Tibial nerve (tissue), 4 donors: Measurements from ENCODE around the gene FXYD2. TPM values are rescaled to one million over a fixed set of nuclear protein-coding genes. Genes with fewer than 3 reads are reported as not detected.

ENCODE experiments used
- DNase-seq, 2 donors: peaks; one replicate each; pipeline ENCODE4 v3.0.0-alpha.2; 2019; ENCODE audit warnings: low spot score in 2 of 2
- H3K27ac ChIP-seq, 4 donors: fragments of 200-600 bp; sonication (generic) in 3 of 4; one replicate each; pipeline ENCODE4 v1.5.1; 2017 to 2019; ENCODE audit warnings: mild to moderate bottlenecking in 1 of 4
- H3K27me3 ChIP-seq, 2 donors: fragments of 200-600 bp; sonication (generic) in 1 of 2; one replicate each; pipeline versions ENCODE4 v1.5.1 to v1.6.0; 2017 to 2019
- H3K36me3 ChIP-seq, 3 donors: fragments of 200-600 bp; sonication (generic); one replicate each; pipeline ENCODE4 v1.5.1; 2018 to 2019
- H3K4me1 ChIP-seq, 4 donors: fragments of 200-600 bp; sonication (generic) in 3 of 4; one replicate each; pipeline ENCODE4 v1.5.1; 2017 to 2019
- H3K4me3 ChIP-seq, 4 donors: fragments of 200-600 bp; sonication (generic) in 3 of 4; one replicate each; pipeline ENCODE4 v1.5.1; 2017 to 2019; ENCODE audit warnings: mild to moderate bottlenecking in 1 of 4, moderate library complexity in 1 of 4
- H3K9me3 ChIP-seq, 4 donors: fragments of 200-600 bp; sonication (generic) in 3 of 4; one replicate each; pipeline ENCODE4 v1.5.1; 2017 to 2019
- CTCF ChIP-seq, 5 experiments: fragments of 200-600 bp in 3 of 5; fragments of 450-650 bp in 2 of 5; sonication (generic) in 3 of 5; IDR thresholded peaks; one replicate each; pipeline ENCODE4 v1.5.1; 2016 to 2019; ENCODE audit warnings: antibody characterized with exemption in 5 of 5, mild to moderate bottlenecking in 3 of 5, moderate library complexity in 2 of 5
- EP300 ChIP-seq, 2 donors: sonication (generic); formaldehyde crosslinking; IDR thresholded peaks; one replicate each; pipeline ENCODE4 v1.6.1; 2017; ENCODE audit warnings: antibody characterized with exemption in 2 of 2, mild to moderate bottlenecking in 1 of 2
- POLR2A ChIP-seq, 2 donors: fragments of 450-650 bp; IDR thresholded peaks; one replicate each; pipeline ENCODE4 v1.6.1; 2017; ENCODE audit warnings: antibody characterized with exemption in 2 of 2, mild to moderate bottlenecking in 2 of 2, moderate library complexity in 2 of 2
- WGBS, 2 donors: methylation state at CpG; one replicate each; pipeline ENCODE4 v1.1.5; 2018; 5-methylcytosine and 5-hydroxymethylcytosine counted together
- total RNA-seq, 4 donors: library from RNA; depleted of rRNA; stranded (reverse); fragments of >200 nt; gene quantifications; one replicate each; pipeline ENCODE4 v1.1.0, GENCODE V29; 2016

The FXYD2 gene
- total RNA-seq, 4 donors from 2014 or later = 0.39 to 1.8 (median 0.96) TPM

DNA sequence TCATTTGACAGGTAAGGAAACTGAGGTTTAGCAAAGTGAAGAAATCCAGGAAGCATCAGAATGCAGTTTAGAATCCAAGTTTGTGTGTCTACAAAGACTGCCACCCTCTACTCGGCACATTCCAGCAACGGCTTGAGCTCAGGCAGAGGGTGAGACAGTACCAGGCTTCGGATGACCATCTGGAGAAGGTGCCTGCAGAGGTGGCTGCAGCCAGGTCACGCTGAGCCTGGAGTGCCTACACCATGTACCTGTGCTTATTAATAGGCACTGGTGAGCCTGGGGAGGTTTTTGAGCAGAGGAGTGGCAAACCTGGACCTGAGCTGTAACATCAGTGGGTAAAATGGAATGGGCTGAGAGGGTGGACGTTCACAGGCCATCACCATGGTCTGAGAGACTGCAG, 47.2 kb upstream of the FXYD2 start:
- Histone ChIP-seq H3K27me3 (peaks cover 0 to 36% of the 10 kb centered on the region in 2 donors), H3K4me1 (peaks cover 0 to 46% (median 9%) of the 10 kb centered on the region in 4 donors), H3K27ac (peak overlapping the region in 3 of 4 donors; percentile 19 to 74 (median 32)), H3K9me3 (no peaks in the 10 kb centered on the region), H3K36me3 (no peaks in the 10 kb centered on the region), H3K4me3 (no peak overlapping the region)
- no peak for DNase-seq
- 82 to 88% methylated on average over 5 of the region's 5 CpGs for WGBS, 2 donors
- TF ChIP-seq EP300 (IDR thresholded peaks at IDR 0.05) (no peak), POLR2A (IDR thresholded peaks at IDR 0.05) (no peak), CTCF (IDR thresholded peaks at IDR 0.05) (no peak)

GRCh38 chr11:117871160-117871559, 46.6 kb upstream of the FXYD2 start:
- 76 to 78% methylated on average over 18 of the region's 18 CpGs for WGBS, 2 donors
- H3K4me1 ChIP-seq = peaks cover 0 to 40% (median 7%) of the 10 kb centered on the region in 4 donors
- H3K27me3 ChIP-seq = peaks cover 0 to 29% of the 10 kb centered on the region in 2 donors
- peak overlapping the region in 2 of 4 donors; percentile 36 to 74 for H3K27ac ChIP-seq
- no peak overlapping the region for H3K4me3 ChIP-seq
- no peaks in the 10 kb centered on the region for H3K9me3 ChIP-seq
- DNase-seq = no peak
- H3K36me3 ChIP-seq = no peaks in the 10 kb centered on the region
- no peak for TF ChIP-seq CTCF (IDR thresholded peaks at IDR 0.05)
- TF ChIP-seq EP300 (IDR thresholded peaks at IDR 0.05) = no peak
- TF ChIP-seq POLR2A (IDR thresholded peaks at IDR 0.05) = no peak

DNA sequence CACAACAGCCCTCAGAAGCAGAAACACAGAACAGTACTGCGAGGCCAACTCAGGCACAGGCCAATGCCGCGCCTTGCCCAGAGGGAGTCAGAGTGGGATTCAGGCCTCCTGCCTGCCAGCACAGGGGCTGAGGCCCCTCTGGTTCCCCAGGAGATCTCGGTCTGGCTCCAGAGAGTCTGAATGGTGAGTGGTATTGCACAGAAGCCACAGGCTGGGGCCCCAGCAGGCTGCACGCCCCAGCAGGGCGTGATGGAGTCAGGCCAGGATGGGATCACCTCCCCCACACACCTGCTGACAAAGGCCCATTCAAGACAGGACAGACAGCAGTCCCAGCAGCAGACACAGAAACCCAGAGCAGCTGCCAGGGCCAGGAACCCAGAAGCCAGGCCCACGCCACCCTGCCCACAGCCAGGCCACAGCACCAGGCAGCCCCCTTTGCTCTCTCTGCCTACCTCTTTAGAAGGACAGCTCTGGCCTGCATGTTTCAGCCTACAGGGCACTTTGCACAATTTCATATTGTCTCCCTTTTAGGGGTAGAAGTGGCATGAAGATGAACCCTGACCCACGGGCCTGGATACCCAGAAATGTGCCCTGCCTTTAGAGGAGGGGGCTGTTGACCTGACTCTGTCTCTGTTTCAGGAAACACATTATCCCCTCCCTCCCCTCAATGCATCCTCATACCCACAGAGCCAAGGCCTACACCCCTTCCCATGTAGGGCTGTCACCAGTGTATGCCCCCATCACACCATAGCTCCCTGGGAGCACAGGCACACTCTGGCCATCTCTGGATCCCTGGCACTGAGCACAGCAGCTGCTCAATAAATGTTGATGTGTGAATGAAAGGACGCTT, 45.8 kb upstream of the FXYD2 start:
- H3K4me3 ChIP-seq = no peak overlapping the region
- peak overlapping the region in 3 of 4 donors; percentile 34 to 74 (median 70) for H3K27ac ChIP-seq
- peaks cover 0 to 21% of the 10 kb centered on the region in 2 donors for H3K27me3 ChIP-seq
- H3K9me3 ChIP-seq = no peaks in the 10 kb centered on the region
- TF ChIP-seq CTCF (IDR thresholded peaks at IDR 0.05) = no peak
- TF ChIP-seq EP300 (IDR thresholded peaks at IDR 0.05) = peak in 1 of 2 donors; percentile 56
- 58 to 69% methylated on average over 5 to 7 of the region's 9 CpGs for WGBS, 2 donors
- peaks cover 0 to 31% (median 3%) of the 10 kb centered on the region in 4 donors for H3K4me1 ChIP-seq
- DNase-seq = no peak
- no peaks in the 10 kb centered on the region for H3K36me3 ChIP-seq

DNA sequence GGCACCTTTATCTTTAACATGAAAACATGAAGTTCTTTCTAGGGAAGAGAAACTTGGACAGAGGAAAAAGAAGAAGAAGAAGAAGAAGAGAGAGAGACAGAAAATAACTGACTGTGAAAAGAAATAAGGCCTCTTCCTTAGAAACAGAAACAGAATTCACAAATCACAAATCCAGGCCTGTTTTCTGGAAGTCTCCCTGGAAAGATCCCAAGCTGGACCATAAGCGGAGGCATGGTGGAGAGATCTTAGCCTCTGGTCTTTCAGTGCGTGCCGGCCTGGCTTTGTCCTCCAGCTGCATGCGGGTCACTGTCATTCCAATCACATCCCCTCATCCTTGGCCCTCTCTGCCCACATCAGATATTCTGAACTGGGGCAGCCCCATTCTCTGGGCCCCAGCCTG, 45.1 kb upstream of the FXYD2 start:
- no peak for DNase-seq
- Histone ChIP-seq H3K4me3 (no peak overlapping the region), H3K27me3 (peaks cover 0 to 14% of the 10 kb centered on the region in 2 donors), H3K36me3 (no peaks in the 10 kb centered on the region), H3K4me1 (peaks cover 0 to 25% (median 3%) of the 10 kb centered on the region in 4 donors), H3K27ac (peak overlapping the region in 3 of 4 donors; percentile 34 to 74 (median 70)), H3K9me3 (no peaks in the 10 kb centered on the region)
- TF ChIP-seq CTCF (IDR thresholded peaks at IDR 0.05) (no peak), POLR2A (IDR thresholded peaks at IDR 0.05) (no peak), EP300 (IDR thresholded peaks at IDR 0.05) (no peak)
- whole genome bisulfite sequencing, 2 donors = 37 to 38% methylated on average over 4 of the region's 4 CpGs
